ENCODE results near the gene SGCG.

GRCh38 chr13:23159205-23159759, 21.5 kb upstream of the SGCG start:
- peak; percentile 48 for TF ChIP-seq CTCF (conservative IDR thresholded peaks at IDR 0.05; ENCODE audit: low read depth, low read length)
- TF ChIP-seq RFX5 (IDR thresholded peaks at IDR 0.05; ENCODE audit: low read depth, low read length), result no peak
- no peak for TF ChIP-seq USF2 (IDR thresholded peaks at IDR 0.05; ENCODE audit: low read depth, low read length)
- no peak for TF ChIP-seq POLR2A (IDR thresholded peaks at IDR 0.05; ENCODE audit: low read depth, low read length)
- TF ChIP-seq ELK1 (IDR thresholded peaks at IDR 0.05; ENCODE audit: borderline replicate concordance, low read depth, low read length), result no peak
- TF ChIP-seq MAZ (IDR thresholded peaks at IDR 0.05; ENCODE audit: borderline replicate concordance, low read depth, low read length), result no peak
- peak; percentile 19; the same call in 1 of the 2 replicates for TF ChIP-seq RAD21 (IDR thresholded peaks at IDR 0.05; ENCODE audit: low read length)
- TF ChIP-seq MXI1 (IDR thresholded peaks at IDR 0.05; ENCODE audit: borderline replicate concordance, low read depth, low read length), result no peak
- no peak for TF ChIP-seq SMC3 (IDR thresholded peaks at IDR 0.05; ENCODE audit: low read depth, low read length)
